ENCODE measurements around the gene ADORA2A.

ADORA2A gene

GRCh38 chr22:24450610-24451009 lies 23.2 kb downstream of the ADORA2A start:
- DNase-seq (ENCODE audit: low read depth, low spot score): no peak

GRCh38 chr22:24451162-24451561 lies 23.8 kb downstream of the ADORA2A start:
- DNase-seq (ENCODE audit: low read depth, low spot score): no peak

GRCh38 chr22:24453853-24454252 lies 26.5 kb downstream of the ADORA2A start:
- DNase-seq (ENCODE audit: low read depth, low spot score): no peak

- DNase-seq (ENCODE audit: low read depth, low spot score): no peak
Measured at GRCh38 chr22:24455039-24455438, 27.6 kb downstream of the ADORA2A start.

GRCh38 chr22:24455751-24456426 lies 28.5 kb downstream of the ADORA2A start:
- no peak for DNase-seq (ENCODE audit: low read depth, low spot score)

- DNase-seq (ENCODE audit: low read depth, low spot score): no peak
Measured at GRCh38 chr22:24457894-24458420, 30.6 kb downstream of the ADORA2A start.

- no peak for DNase-seq (ENCODE audit: low read depth, low spot score)
Measured at GRCh38 chr22:24459911-24460310, 32.5 kb downstream of the ADORA2A start.

GRCh38 chr22:24460418-24461089 lies 33.2 kb downstream of the ADORA2A start:
- DNase-seq (ENCODE audit: low read depth, low spot score): peak; percentile 38

- no peak for DNase-seq (ENCODE audit: low read depth, low spot score)
Measured at GRCh38 chr22:24463071-24463760, 35.8 kb downstream of the ADORA2A start.

GRCh38 chr22:24465566-24465965 lies 38.2 kb downstream of the ADORA2A start:
- DNase-seq (ENCODE audit: low read depth, low spot score): peak; percentile 70

GRCh38 chr22:24465975-24466374 lies 38.6 kb downstream of the ADORA2A start:
- no peak for DNase-seq (ENCODE audit: low read depth, low spot score)

- peak; percentile 84 for DNase-seq (ENCODE audit: low read depth, low spot score)
Measured at GRCh38 chr22:24466716-24467328, 39.4 kb downstream of the ADORA2A start.

- DNase-seq (ENCODE audit: low read depth, low spot score): no peak
Measured at GRCh38 chr22:24467340-24467739, 39.9 kb downstream of the ADORA2A start.

- DNase-seq (ENCODE audit: low read depth, low spot score): peak; percentile 69
Measured at GRCh38 chr22:24471570-24471969, 44.2 kb downstream of the ADORA2A start.

GRCh38 chr22:24473284-24473683 lies 45.9 kb downstream of the ADORA2A start:
- DNase-seq (ENCODE audit: low read depth, low spot score): no peak

- peak; percentile 92 for DNase-seq (ENCODE audit: low read depth, low spot score)
Measured at GRCh38 chr22:24474221-24474620, 46.8 kb downstream of the ADORA2A start.

GRCh38 chr22:24474649-24475255 lies 47.4 kb downstream of the ADORA2A start:
- DNase-seq (ENCODE audit: low read depth, low spot score): peak; percentile 54

- DNase-seq (ENCODE audit: low read depth, low spot score): no peak
Measured at GRCh38 chr22:24481641-24482040, 54.2 kb downstream of the ADORA2A start.

GRCh38 chr22:24482575-24482974 lies 55.2 kb downstream of the ADORA2A start:
- peak; percentile 61 for DNase-seq (ENCODE audit: low read depth, low spot score)

GRCh38 chr22:24482998-24483397 lies 55.6 kb downstream of the ADORA2A start:
- DNase-seq (ENCODE audit: low read depth, low spot score): no peak

GRCh38 chr22:24483976-24484545 lies 56.7 kb downstream of the ADORA2A start:
- DNase-seq (ENCODE audit: low read depth, low spot score): peak; percentile 42
